ENCODE results near the gene SCNN1G.
"Not testable (repeated sequence)": the region's sequence is repeated elsewhere in the genome, so short reads cannot be mapped to it uniquely, and the experiment has no call there.

The SCNN1G gene

GRCh38 chr16:23182679-23183542 is at the start of gene SCNN1G:
TSS of gene SCNN1G (plus strand) at chr16:23182745. CDS start at chr16:23186272, 3,527 bp downstream.
- no peak for DNase-seq (ENCODE audit: low read depth, low spot score)

GRCh38 chr16:23132775-23133463 is 49.6 kb upstream of the SCNN1G start:
- no peak for DNase-seq (ENCODE audit: low read depth, low spot score)

GRCh38 chr16:23134274-23134673 is 48.3 kb upstream of the SCNN1G start:
- no peak for DNase-seq (ENCODE audit: low read depth, low spot score)

DNA sequence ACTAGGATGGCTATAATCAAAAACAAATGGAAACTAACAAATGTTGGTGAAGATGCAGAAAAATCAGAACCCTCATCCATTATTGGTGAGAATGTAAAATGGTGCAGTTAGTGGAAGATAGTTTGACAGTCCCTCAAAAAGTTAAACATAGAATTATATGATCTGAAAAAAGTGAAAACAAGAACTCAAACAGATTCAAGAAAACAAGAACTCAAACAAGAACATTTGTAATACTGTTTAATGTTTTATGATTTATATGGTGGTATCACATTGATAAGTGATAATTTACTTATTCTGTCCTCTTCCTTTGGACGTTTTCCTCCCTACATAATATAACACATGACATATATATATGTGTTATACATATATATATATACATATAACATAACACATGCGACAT is 45.3 kb upstream of the SCNN1G start:
- no peak for DNase-seq (ENCODE audit: low read depth, low spot score)

- DNase-seq (ENCODE audit: low read depth, low spot score), result no peak
Measured at GRCh38 chr16:23137818-23138217, 44.7 kb upstream of the SCNN1G start.

DNA sequence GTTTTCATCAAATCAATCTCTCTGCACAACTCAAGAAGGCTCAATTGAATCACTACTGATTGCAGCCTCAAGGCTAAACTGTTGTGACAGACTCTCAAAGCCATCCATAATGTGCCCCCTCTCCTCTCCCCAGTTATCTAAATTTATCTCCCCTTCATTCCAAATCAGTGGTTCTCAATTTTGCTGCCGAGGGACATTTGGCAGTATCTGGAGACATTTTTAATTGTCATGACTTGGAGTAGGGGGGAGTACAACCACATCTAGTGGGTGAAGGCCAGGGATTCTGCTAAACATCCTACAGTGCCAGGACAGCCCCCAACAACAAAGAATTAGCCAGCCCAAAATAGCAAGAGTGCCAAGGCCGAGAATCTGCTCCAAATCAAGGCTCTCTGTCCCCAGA is 42.4 kb upstream of the SCNN1G start:
- DNase-seq (ENCODE audit: low read depth, low spot score), result no peak

DNA sequence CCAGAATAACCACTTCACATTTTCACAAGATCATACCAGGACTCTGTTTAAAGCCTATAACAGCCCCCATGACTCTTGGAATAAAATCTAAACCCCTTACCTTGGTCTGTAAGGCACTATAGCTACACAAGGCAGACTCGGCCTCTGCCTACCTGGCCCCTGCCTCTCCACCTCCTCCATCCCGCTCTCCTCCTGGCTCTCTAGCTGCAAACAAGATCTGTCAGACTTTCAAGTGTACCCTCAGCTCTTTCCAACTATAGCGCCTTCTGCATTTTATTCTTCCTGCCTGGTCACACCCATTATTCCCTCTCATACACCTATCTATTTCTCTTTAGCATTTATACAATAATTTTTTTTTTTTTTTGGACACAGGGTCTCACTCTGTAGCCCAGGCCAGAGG is 41.5 kb upstream of the SCNN1G start:
- no peak for DNase-seq (ENCODE audit: low read depth, low spot score)

DNA sequence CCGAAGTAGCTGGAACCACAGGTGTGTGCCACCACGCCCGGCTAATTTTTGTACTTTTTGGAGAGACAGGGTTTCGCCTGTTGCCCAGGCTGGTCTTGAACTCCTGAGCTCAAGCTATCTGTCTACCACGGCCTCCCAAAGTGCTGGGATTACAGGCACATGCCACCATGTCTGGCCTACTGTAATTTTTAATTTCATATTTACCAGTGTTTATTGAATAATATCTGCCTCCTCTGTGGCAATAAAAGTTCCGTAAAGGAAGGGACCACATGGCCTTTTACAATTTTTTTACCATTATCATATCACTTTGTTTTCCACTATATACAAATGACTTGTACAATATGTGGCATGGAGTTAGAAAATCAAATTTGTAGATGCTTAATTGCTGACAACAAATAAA is 41.0 kb upstream of the SCNN1G start:
- DNase-seq (ENCODE audit: low read depth, low spot score), result no peak

DNA sequence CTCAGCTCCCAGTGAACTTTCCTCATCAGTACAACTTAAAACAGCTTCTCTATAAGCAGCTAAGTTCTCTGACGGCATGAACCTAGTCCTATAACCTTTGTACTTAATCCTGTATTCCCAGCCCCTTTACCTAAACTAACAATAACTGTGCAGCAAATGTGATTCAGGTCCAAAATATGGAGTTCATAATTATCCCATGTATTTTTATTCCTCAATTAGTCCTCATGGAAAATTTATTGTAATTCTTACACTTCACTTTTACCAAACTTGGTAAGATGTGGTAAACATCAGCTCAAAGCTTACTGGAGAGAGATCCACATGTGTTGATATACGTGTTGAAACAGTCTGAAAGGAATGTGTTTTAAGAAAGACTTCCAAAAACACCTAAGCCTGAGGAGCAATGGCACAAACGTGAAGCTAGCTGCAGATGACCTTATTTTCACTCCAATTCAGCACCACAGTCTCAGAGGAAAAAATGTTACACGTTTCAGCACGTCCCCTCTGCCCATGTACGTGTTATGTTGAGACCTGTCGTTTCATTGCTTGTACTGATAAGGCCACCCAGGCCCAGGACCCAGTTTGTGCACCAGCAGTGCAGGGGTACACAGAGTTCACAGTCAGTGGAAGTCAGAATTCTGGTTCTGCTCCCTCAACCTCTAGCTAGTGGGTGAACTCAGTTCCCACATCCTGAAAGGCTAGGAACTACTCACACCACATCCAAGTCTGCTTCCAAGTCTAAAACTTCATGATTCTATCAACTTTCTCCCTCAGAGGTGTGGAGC is 40.4 kb upstream of the SCNN1G start:
- DNase-seq (ENCODE audit: low read depth, low spot score), result no peak

DNA sequence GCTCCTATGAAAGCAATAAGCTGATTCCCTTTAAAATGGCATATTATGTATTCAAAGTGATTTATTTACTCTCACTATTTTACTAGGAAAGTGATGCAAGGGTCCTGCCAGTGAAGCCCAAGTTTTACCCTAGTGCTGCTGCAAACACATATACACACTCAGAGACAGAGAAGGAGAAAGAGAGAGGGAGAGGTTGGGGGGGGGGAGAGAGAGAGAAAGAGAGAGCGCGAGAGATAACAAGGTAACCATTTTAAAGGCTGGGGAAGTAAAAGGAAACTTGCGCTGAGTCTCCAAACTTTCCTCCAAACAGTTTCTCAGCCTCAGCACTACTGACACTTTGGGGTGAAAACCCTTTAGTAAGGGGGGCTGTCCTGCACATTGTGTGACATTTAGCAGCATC is 39.2 kb upstream of the SCNN1G start:
- DNase-seq (ENCODE audit: low read depth, low spot score), result no peak

DNA sequence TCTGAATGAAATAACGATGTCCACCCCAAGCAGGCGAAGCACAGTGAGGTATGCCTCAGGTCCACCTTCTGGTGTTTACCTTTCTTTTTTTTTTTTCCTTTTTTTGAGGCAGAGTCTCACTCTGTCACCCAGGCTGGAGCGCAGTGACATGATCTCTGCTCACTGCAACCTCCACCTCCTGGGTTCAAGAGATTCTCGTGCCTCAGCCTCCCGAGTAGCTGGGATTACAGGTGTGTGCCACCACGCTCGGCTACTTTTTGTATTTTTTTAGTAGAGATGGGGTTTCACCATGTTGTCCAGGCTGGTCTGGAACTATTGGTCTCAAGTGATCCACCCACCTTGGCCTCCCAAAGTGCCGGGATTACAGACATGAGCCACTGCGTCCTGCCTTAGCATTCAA is 38.2 kb upstream of the SCNN1G start:
- not testable (repeated sequence) for DNase-seq (ENCODE audit: low read depth, low spot score)

DNA sequence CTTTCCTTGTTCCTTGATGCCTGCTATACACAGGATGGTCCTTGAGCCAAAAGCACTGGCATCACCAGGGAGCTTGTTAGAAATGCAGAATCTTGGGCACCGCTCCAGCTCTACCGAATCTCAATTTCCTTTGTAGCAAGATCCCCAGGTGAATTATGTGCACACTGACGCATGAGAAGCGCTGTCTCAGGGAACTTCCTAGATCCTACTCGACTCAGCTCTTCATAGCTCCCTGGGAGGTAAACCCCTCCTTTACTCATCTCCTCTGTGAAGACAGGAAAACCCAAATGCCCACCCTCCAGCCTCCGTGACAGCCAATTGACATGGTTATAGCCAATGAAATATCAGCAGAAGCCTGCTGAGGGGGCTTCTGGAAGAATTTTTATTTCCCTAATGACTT is 37.4 kb upstream of the SCNN1G start:
- DNase-seq (ENCODE audit: low read depth, low spot score), result no peak

GRCh38 chr16:23145608-23146007 is 36.9 kb upstream of the SCNN1G start:
- no peak for DNase-seq (ENCODE audit: low read depth, low spot score)

GRCh38 chr16:23146877-23147601 is 35.5 kb upstream of the SCNN1G start:
- no peak for DNase-seq (ENCODE audit: low read depth, low spot score)

GRCh38 chr16:23147666-23148065 is 34.9 kb upstream of the SCNN1G start:
- no peak for DNase-seq (ENCODE audit: low read depth, low spot score)

DNA sequence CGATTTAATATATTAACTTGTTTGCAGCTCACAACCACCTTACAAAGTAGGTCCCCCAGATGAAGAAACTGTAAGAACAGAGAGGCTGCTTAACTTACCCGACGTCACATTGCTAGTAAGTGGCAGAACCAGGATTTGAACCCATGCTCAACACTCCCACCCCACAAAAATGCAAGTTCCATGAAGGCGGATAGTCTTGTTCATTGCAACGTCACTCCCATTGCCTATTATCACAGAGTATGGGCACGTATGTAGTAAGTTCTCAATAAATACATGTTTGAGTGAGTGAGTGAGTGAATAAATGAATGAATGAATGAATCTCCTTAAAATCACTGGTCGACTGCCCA is 34.4 kb upstream of the SCNN1G start:
- no peak for DNase-seq (ENCODE audit: low read depth, low spot score)

- peak; percentile 12 for DNase-seq (ENCODE audit: low read depth, low spot score)
Measured at GRCh38 chr16:23148513-23149266, 33.9 kb upstream of the SCNN1G start.

DNA sequence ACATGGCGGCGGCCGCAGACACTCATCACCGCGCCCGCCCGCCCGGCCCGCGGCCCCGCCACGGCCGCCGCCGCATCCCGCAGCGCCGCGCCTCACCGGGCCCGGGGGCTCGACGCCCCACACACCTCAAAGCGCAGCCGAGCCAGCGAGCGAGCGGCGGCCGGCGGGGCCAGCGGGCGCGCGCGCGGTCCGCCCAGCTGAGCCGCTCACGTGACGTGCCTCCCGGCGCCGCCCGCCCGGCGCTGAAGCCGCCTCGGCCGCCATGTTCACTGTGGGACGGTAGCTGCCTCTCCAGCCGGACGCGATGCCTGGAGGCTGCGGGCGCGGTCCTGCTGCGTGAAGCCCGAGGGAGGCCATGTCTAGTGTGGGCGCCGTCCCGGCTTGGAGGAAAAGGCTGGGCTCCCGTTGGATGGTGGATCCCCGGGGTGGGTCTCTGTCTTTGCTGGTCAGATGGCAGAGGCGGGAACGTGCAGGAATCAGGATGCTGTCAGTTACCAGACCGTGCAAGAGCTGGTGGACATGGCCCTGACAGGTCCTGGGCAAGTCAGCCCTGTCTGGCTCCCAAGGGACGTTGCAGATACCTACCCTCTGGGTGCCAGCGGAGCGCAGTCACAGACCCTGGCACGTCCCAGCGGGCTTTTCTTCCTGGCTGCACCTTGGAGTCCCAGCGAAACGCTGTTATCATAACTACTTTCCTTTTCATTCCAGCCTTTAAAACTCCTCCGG is 33.1 kb upstream of the SCNN1G start, which contains the start of gene USP31:
USP31 (minus strand) TSS at position 186 of the 726 bp plus-strand sequence; CDS start at position 4, 182 bp downstream.
- DNase-seq (ENCODE audit: low read depth, low spot score), result peak; percentile 76

GRCh38 chr16:23149993-23150364 is 32.6 kb upstream of the SCNN1G start:
- no peak for DNase-seq (ENCODE audit: low read depth, low spot score)

Data from activated naive CD8-positive, alpha-beta T cell treated with anti-CD3 and anti-CD28 coated beads, Interleukin-2, amount 50 U/mL, for 16 hours (primary cell).